Measurements from ENCODE around the gene CIPC.

CIPC gene

DNA sequence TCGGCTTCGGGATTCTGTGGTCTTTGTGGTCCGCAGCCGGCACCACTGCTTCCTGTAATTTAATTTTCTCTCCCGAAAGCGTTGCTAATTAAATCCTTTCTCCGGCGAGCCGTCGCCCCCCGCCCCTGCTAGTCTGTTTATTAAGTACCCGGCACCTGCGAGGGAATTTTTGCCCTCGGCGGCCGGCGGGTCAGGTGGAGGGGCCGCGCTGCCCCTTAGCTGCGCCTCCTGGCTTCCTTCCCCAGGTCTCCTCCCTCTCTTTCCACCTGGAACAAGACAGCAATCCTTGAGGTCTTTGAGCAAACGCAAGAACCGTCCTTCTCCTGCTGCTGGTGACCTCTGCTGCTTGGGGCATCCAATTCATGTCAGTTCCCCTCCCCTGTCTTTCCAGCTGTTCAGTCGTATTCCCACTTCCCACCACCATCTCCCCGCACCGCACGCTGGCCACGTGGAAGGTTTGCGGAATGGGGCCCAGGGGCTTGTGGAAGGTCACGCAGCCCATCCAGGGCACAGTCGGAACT, 27.3 kb downstream of the CIPC start:
- peak; percentile 58 for DNase-seq (ENCODE audit: low read depth, low spot score)

GRCh38 chr14:77125823-77126325, 27.8 kb downstream of the CIPC start:
- DNase-seq (ENCODE audit: low read depth, low spot score), result no peak

DNA sequence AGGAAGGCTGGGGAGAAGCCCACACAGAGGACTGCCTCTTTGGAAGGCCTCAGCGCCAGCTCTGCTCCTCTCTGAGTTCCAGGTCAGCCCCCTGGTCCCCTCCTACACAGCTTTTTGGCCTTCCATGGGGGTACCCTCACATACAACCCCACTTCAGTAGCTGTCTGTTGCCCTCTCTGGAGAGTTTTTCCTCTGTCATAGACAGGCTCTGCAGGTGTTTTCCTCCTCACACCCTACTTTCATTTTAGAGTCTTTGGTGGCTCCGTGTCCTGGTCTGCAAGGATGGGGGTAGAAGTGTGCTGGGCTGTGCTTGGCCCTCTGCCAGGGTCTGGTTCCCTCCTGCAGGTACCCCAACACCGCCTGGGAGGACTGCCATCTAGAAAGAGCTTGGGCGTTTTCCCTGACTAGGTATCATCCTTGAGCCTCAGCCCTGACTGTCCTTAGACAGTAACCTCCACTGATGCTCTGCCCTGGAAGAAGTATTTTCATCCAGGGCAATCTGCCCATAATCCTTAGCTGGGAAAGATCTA, 28.5 kb downstream of the CIPC start:
- DNase-seq (ENCODE audit: low read depth, low spot score), result no peak

DNA sequence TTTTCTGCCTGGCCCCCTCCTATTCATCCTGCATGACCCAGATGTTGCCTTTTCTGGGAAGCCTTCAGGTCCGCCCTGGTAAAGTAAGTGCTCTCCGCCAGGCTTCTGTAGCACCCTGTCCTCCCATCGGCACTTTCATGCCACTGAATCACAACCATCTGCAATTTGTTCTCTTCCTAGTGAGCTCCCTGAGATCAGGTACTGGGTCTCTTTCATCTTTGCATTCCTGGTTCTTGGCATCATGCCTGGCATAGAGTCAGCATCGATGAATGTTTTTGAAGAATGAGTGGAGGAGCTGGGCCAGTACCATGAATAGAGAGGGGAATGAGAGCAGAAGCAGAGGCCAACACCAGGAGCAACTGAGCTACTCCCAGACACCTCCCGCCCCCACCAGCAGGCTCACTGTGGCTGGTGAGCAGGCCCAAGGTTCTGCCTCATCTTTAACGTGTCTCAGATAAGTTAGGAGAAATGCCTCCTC, 30.4 kb downstream of the CIPC start:
- DNase-seq (ENCODE audit: low read depth, low spot score), result no peak

DNA sequence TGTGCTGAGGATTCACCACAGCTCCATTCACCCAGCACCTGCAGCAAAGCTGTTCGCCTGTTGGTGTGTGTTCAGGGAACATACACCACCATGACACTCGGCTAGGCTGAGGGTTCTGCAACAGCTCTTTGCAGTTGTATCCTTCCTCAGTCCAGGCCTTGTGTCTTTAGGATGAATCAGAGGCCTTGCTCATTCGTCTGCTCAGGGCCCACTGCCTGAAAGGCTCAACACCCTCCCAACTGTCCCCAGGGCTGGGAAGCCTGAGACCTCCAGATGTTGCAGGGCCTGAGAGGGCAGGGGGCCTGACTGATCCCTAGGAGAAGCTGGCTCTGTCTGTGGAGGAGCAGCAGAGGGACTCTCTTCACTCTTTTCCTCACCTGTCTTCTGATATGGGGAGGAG, 32.3 kb downstream of the CIPC start:
- no peak for DNase-seq (ENCODE audit: low read depth, low spot score)

- DNase-seq (ENCODE audit: low read depth, low spot score), result no peak
These were observed 33.1 kb downstream of the CIPC start for GRCh38 chr14:77131206-77131605.

GRCh38 chr14:77131871-77132486, 33.9 kb downstream of the CIPC start:
- no peak for DNase-seq (ENCODE audit: low read depth, low spot score)

- peak; percentile 91 for DNase-seq (ENCODE audit: low read depth, low spot score)
These were observed 35.8 kb downstream of the CIPC start for GRCh38 chr14:77133720-77134338.

DNA sequence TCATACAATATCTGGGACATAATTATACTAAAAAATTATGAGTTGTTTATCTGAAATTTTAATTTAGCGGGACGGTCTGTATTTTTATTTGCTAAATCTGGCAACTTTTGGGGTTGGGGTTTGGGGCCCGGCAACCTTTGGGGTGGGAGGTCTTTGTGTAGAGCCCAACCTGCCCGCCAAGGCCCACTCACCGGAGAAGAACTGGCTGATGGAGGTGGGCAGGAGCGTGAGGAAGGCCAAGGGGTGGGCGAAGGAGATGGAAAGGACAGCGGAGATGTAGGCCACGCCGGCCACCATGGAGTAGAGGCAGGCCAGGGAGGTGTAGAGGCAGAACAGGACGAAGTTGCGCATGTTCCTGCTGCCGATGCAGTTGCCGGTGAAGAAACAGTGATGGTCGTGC, 41.0 kb downstream of the CIPC start:
- no peak for DNase-seq (ENCODE audit: low read depth, low spot score)

- DNase-seq (ENCODE audit: low read depth, low spot score), result peak; percentile 79
These were observed 41.7 kb downstream of the CIPC start for GRCh38 chr14:77139540-77140358.

DNA sequence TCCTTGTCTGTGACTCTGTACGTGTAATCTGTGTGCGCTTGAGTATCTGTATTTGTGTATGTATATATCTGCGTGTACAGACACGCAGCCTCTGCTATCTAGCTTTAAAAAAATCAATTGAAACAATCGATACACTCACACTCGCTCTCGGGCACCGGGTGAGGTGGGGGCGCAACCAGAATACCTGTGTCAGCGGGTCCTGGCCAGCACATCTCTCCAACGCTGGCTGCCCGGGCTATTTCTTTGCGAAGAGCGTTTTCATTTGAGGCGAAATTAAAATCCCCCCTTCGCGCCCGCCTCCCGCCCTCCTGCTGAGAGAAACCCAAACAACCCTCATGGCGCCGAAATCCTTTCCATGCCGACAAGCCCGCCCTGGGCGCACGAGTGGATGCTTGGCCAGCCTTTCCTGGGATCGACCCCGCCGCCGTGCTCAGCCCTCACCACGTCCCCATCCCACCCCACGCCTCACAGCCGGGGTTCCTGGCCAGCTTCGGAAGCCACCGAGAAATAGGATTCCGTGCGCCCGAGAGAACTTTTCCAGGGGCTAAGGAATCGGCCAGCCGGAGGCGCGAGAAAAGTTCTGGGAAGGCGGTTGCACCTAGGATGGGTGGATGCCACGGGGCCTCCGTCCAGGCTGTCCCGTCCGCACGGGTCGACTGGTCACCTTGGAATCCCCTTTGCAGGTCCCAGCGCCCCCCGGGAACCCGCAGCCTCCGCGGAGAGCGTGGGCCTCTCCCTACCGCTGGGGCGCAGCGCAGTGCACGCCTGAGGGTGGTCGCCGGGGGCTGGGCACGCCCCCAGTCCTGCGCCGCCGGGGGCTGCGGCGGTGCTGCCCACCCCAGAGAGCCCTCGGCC, 42.5 kb downstream of the CIPC start:
- DNase-seq (ENCODE audit: low read depth, low spot score), result no peak

DNA sequence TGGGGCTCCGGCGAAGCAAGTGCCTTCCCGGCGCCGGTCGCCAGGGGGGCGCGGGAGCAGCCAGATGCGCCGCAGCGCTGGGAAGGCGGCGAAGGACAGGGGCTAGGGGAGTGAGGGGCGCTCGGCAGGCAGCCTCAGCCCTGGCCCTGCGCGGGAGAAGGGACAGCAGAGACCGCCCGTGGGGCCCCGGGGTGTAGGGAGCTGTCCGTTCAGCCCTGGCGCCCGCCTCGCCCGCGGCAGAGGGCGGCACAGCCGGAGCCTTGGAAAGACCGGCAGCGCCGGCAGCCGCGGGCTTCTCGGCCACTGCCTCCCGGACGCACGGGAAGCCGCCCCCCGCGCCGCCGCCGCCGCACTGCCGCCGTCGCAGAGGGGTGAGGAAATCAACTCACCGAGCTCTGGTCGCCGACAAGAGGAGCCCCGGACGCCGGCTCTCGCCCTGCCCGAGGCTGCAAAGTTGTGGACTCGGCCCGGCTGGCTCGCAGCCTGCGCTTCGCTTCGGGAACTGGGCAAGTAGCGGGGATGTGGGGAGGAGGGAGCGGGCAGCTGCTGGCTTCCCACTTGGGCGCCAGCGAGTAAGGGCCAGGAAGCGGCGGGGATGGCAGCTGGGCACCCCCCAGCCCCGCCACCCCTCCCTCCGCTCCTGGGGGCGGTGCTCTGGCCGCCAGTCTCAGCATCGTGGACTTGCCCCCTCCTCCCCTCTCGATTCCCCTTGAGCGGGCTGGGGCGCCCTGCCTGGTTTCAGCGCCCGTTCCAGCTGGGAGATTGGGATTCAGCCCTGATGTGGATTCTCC, 43.4 kb downstream of the CIPC start, which contains the start of gene ZDHHC22:
TSS of gene ZDHHC22 (minus strand) at position 578 of the 791 bp plus-strand sequence. CDS start 2,053 bp downstream, outside the sequence.
- DNase-seq (ENCODE audit: low read depth, low spot score), result peak; percentile 83

GRCh38 chr14:77142005-77142800, 44.1 kb downstream of the CIPC start:
- DNase-seq (ENCODE audit: low read depth, low spot score), result no peak

DNA sequence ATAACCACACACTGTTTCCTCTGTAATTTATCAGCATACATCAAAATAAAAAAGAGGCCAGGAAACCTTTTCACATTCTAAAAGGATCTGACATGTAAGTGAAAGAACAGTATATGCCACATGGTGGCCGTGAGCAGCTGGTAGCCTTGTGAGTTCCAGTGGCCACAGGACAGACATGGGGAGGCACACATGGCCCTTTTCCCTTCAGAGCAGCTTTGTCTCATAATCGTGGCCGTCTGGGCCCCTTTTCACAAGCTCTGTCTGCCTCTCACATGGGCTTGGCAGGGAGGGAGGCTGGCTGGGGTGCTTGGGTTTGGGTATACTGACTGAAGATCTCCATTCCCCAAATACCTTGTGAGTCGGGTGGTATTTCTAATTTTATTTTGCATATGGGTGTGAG, 45.0 kb downstream of the CIPC start:
- DNase-seq (ENCODE audit: low read depth, low spot score), result no peak

- no peak for DNase-seq (ENCODE audit: low read depth, low spot score)
These were observed 46.5 kb downstream of the CIPC start for GRCh38 chr14:77144412-77145115.

DNA sequence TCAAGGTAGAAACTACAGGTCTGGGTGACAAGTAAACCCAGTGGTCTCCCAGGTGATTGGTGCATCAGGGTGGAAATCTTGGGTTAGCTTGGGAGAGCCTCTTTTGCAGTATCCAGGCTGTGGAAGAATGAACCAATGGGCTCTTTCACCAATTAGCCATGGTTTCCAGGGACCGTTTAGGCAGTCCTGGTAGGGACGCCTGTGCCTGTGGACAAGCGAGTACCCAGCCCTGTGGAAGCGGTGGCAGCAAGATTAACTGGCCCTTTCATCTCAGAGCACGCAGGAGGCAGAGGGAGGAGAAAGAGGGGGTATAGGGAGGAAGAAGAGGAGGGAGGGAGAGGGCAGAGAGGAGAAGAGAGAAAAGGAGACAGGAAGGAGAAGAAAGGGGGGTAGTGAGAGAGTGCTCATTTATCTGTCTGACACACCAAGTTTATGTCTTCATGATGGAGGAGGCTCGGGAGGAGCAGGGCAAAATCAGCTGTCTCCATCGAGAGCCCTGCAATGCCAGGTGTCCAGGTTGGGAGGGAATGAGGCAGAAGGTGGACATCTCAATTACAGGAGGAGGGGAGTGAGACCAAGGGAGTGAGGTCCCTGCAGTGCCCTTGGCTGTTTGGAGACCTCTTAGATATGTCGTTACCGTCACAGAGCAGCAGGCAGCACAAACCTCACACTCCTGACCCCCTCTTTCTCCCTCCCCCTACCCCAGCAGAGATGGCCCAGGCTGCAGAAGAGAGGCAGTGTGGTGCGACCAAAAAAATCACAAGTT, 48.1 kb downstream of the CIPC start:
- no peak for DNase-seq (ENCODE audit: low read depth, low spot score)

DNA sequence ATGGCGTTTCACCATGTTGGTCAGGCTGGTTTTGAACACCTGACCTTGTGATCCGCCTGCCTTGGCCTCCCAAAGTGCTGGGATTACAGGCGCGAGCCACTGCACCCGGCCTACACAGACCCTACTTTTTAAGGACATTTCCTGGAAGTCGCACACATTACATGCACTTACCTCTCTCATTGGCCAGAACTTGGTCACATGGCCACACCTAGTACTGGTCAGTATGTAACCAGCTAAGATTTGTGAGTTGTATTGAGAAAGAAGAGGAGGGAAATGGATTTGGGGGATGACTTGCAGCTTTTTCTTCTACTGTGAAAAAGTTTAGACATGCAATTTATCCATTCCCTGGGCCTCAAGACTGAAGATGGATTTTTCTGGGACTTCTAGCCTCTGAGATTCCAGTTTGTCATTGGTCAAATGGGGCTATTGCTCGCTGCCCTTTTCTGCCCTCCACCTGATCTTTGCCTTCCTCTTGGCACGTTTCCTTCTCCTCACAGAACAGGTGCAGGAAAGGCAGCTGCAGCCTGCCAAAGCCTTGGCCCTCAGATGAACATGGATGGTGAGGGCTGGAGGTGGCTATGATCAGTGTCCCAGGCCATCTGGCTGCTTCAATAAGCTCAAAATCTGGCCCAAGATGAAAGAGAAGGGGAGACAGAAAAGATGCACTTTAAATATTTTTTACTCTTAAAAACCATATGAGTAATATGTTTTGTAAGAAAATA, 50.6 kb downstream of the CIPC start:
- DNase-seq (ENCODE audit: low read depth, low spot score), result no peak
